ENCODE results near the gene HS6ST3. TPM values are rescaled to one million over a fixed set of nuclear protein-coding genes. Genes with fewer than 3 reads are reported as not detected.

The HS6ST3 gene
- total and polyA plus RNA-seq, 2 of the 13 experiments (the other 11 are each of a cell fraction or from before 2014, with no cell fraction given) = not detected

GRCh38 chr13:96053003-96053703 lies 36.8 kb upstream of the HS6ST3 start, which contains the start of gene UGGT2 (continued):
- no peak for TF ChIP-seq ZNF512B (CRISPR knock-in tag; IDR thresholded peaks at IDR 0.05; ENCODE audit: borderline replicate concordance)
- peak; percentile 91 for TF ChIP-seq POLR2G (IDR thresholded peaks at IDR 0.05; ENCODE audit: low read depth, low read length)
- TF ChIP-seq ZNF839 (CRISPR knock-in tag; IDR thresholded peaks at IDR 0.05; ENCODE audit: borderline replicate concordance) = 0 out of 2 replicates have a peak, but pooled peaks have one; percentile 65
- peak; percentile 87 to 91 for TF ChIP-seq POLR2A (IDR thresholded peaks at IDR 0.05; ENCODE audit: insufficient read depth in 1 of 2, low read depth in 2 of 2, low read length in 2 of 2)
- no peak for TF ChIP-seq ZNF800 (CRISPR knock-in tag; IDR thresholded peaks at IDR 0.05)
- TF ChIP-seq KDM5B (CRISPR knock-in tag; IDR thresholded peaks at IDR 0.05; ENCODE audit: borderline replicate concordance) = peak; percentile 90; the same call in 1 of the 2 replicates
- TF ChIP-seq ARHGAP35 (CRISPR knock-in tag; IDR thresholded peaks at IDR 0.05; ENCODE audit: borderline replicate concordance) = peak; percentile 37; the same call in 1 of the 2 replicates
- peak; percentile 92 for TF ChIP-seq POGZ (CRISPR knock-in tag; IDR thresholded peaks at IDR 0.05)
- peak; percentile 55; the same call in 1 of the 2 replicates for TF ChIP-seq ATF3 (CRISPR knock-in tag; IDR thresholded peaks at IDR 0.05)
- TF ChIP-seq ZNF432 (CRISPR knock-in tag; IDR thresholded peaks at IDR 0.05; ENCODE audit: borderline replicate concordance) = no peak
- TF ChIP-seq ZNF501 (CRISPR knock-in tag; IDR thresholded peaks at IDR 0.05) = peak; percentile 53; the same call in 1 of the 2 replicates
- TF ChIP-seq REPIN1 (CRISPR knock-in tag; IDR thresholded peaks at IDR 0.05; ENCODE audit: borderline replicate concordance, low read depth) = peak; percentile 78; the same call in 1 of the 2 replicates
- no peak; the same call in 1 of the 2 replicates for TF ChIP-seq NCOA2 (CRISPR knock-in tag; IDR thresholded peaks at IDR 0.05)
- TF ChIP-seq NFE2L1 (CRISPR knock-in tag; IDR thresholded peaks at IDR 0.05; ENCODE audit: borderline replicate concordance) = 0 out of 2 replicates have a peak, but pooled peaks have one; percentile 61
- peak; percentile 95 for TF ChIP-seq ZMYM4 (CRISPR knock-in tag; IDR thresholded peaks at IDR 0.05)
